HG02970 (cell line): ENCODE results near the gene ZC3H18.

Experiments used
- ATAC-seq: cut with Tn5 transposase; IDR thresholded peaks from one replicate; pipeline ENCODE4 v1.9.1; 2021; ENCODE audit warnings: mild to moderate bottlenecking, moderate library complexity, moderate number of reproducible peaks; ENCODE audit not compliant: unreplicated experiment, low FRiP score

The ZC3H18 gene

GRCh38 chr16:88532434-88533241, 37.6 kb upstream of the ZC3H18 start:
- ATAC-seq = no peak

DNA sequence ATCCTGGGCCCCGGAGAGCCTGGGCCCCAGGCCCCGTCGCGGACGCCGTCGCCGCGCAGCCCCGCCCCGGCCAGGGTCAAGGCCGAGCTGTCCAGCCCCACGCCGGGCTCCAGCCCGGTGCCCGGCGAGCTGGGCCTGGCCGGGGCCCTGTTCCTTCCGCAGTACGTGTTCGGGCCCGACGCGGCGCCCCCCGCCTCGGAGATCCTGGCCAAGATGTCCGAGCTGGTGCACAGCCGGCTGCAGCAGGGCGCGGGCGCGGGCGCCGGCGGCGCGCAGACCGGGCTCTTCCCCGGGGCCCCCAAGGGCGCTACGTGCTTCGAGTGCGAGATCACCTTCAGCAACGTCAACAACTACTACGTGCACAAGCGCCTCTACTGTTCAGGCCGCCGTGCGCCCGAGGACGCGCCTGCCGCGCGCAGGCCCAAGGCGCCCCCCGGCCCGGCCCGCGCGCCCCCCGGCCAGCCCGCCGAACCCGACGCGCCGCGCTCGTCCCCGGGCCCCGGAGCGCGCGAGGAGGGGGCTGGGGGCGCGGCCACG, 36.8 kb upstream of the ZC3H18 start:
- no peak for ATAC-seq

DNA sequence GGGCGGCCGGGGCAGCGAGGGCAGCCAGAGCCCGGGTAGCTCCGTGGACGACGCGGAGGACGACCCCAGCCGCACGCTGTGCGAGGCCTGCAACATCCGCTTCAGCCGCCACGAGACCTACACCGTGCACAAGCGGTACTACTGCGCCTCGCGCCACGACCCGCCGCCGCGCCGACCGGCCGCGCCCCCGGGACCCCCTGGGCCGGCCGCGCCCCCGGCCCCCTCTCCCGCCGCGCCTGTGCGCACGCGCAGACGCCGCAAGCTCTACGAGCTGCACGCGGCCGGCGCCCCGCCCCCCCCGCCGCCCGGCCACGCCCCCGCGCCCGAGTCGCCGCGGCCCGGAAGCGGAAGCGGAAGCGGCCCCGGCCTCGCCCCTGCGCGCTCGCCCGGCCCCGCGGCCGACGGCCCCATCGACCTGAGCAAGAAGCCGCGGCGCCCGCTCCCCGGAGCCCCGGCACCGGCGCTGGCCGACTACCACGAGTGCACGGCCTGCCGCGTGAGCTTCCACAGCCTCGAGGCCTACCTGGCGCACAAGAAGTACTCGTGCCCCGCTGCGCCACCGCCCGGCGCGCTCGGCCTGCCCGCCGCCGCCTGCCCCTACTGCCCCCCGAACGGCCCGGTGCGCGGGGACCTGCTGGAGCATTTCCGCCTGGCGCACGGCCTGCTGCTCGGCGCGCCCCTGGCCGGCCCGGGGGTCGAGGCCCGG, 36.1 kb upstream of the ZC3H18 start:
- no peak for ATAC-seq

DNA sequence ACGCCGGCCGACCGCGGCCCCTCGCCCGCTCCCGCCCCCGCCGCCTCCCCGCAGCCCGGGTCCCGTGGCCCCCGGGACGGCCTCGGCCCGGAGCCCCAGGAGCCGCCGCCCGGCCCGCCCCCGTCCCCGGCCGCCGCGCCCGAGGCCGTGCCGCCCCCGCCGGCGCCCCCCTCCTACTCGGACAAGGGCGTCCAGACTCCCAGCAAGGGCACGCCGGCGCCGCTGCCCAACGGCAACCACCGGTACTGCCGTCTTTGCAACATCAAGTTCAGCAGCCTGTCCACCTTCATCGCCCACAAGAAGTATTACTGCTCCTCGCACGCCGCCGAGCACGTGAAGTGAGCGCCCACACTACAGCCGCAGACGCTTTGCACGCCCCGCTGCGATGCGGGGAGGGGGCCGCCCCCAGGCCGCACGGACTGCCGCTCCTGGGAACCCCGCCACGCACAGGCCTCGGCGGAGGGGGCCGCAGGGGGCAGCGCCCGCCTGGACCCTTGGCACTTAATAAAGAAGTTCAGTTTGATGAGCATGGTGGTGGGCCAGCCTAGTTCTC, 35.5 kb upstream of the ZC3H18 start:
- no peak for ATAC-seq

DNA sequence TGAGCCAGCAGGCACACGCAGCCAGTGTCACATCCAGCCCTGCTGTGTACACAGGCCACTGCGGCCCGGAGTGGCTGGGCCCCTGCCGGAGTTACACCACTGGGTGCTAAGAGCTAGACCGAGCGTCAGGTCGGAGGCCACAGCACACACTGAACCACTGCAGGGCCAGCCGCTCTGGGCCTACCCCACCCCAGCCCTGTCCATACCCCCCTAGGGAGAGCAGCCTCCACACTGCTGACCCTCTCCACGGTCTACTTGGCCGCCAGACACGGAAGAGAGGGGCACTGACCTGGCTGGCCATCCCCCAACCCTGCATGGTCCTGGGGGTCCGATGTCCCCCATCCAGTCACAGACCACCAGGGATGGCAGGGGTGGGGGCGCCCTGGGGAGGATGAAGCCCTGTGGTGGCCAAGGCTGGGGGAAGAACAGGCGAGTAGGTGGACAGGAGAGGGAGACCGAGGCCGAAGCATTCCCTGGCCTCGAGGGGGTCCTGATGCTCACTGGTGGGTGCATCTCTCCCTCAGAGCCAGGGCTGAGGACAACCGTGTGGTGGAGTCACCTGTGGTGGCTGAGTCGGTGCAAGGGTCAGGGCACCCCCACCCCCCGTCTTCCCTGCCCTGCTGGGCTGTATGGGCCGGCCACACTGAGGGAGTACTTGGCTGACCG, 34.9 kb upstream of the ZC3H18 start:
- ATAC-seq = no peak

- no peak for ATAC-seq
Observed at GRCh38 chr16:88535857-88536222, 34.4 kb upstream of the ZC3H18 start.

GRCh38 chr16:88536510-88536909, 33.7 kb upstream of the ZC3H18 start:
- no peak for ATAC-seq

DNA sequence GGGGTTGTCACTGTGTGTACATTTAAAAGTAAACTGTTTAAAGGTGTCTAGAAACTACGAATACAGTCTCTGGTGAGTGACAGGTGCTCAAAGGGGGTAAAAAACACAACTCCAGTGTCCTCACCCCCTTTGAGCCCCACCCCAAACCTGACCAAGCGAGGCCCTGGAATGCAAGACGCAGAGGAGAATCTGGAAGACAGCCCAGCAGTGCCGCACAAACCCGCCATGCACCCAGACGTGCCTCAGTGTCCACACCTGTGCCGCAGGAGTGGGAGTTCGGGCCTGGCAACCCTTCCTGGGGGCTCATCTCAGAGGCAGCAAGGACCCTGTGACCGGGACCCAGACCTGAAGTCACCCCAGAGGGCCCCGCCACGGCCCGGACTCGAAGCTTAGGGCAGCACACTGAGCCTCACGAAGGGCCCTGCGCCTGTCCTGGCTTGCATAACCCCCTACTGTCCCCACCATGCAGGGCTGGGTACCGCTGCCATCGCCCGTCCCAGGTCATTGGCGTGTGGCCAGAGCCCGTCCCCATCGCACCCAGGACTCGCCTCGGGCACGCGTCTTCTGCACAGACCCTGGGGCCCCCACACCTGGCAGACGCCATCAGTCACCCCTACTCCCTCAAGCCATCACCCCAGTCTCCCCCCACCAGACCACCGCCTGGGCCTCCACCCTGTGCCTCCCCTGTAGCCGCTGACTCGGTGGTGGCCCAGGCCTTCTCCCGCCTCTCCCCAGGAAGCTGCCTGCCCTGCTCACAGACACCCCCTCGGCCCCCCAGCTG, 33.0 kb upstream of the ZC3H18 start:
- no peak for ATAC-seq

GRCh38 chr16:88537859-88538258, 32.3 kb upstream of the ZC3H18 start:
- ATAC-seq = no peak

DNA sequence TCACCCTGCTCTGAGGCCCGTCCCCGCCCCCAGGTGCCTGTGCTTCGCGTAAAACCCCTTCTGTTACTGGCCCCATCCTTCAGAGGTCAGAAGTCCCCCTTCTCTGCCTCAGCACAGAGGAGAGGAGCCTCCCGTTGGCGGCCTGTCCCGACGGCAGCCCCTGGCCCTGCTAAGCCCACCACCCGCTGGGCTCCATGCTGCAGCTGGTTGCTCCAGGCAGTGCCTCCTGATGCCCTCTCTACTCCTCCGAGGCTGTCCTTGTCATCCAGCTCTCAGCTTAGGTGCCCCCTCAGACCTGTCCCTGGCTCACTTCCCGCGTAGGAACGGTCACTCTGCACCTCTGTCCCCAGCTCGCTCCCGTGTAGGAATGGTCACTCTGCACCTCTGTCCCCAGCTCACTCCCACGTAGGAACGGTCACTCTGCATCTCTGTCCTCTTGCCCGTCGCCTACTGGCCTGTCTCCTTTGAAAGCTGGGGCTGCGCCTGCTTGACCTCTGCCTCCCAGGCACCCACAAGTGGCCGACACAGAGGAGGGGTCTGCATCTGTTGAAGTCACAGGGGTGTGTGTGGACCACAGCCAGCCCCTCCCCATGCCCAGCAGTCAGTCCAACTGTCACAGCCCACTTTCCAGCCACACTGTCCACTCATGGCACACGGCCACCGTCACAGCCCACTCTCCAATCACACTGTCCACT, 31.7 kb upstream of the ZC3H18 start:
- no peak for ATAC-seq

DNA sequence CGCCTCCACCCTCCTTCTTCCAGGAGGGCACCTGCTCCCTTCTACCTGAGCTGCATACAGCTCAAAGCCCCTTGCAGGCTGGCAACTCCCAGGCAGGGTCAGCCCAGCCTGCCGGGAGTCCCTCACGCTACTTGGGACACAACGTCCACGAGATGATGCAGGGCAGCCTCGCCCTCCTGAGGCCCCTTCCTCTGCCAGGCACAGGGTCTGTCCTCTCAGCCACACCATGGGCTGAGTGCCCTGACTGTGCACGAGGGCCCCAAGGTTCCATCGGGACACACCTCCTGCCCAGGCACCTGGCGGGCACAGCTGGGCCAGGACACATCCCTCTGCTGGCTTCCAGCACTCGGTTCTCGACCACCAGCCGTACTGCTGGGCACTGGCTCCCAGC, 30.9 kb upstream of the ZC3H18 start:
- no peak for ATAC-seq

DNA sequence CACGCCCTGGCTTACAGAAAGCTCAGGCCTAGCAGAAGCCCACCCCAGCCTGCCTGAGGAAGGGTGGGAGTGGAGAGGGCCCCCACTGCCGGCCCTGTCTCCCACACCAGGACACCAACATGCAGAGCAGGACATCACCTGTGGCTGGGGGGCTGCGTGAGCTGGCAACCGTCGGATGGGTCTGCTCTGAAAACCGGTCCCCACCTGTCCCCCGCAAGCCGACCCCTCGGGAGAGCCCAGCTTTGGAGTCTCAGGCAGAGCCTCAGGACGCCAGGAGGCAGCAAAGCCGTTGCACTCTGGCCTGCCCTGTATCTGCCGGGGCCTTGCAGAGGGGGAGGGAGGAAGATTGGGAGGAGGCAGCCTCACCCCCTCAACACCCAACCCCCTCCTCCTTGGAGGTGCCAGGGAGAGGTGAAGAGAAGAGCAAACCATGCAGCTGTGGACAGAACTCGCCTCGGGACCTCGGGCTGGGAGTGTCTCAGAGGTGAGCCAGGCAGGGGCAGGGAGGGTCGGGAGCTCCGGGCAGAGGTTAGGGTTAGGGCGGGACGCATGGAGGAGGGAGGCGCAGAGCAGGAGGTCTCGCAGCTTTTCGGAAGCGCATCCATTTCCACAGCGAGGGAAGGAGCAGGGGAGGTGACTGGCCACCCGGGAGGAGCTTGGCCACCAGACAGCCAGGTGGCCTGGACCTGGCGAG, 30.4 kb upstream of the ZC3H18 start:
- no peak for ATAC-seq

DNA sequence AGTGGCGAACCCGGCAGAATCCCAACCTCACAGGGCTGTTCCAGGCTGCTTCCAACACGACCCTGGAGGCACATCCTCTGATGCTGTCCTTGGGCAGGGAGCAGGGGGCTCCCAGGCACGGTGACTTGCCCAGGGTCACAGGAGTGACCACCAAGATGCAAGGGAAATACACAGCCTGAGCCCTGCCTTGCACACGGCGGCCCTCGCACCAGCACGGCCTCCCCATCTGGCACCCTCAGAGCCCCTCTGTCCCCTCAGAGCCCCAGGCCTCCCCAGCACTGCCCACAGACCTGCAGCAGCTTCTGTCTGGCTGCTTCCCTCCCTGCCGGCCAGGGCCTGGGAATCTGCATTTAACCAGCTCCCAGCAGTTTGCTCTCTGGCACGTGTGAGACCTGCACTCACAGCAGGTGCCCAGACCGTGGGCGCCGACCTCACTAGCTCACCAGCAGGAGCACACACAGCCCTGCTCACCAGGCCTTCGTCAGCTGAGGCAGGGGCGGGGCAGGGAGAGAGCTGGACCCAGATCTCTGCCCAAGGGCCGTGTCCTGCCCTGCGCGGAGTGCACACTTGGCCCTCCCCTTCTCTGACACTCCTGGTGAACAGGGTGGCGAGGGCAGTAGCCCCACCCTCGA, 29.7 kb upstream of the ZC3H18 start:
- no peak for ATAC-seq

- ATAC-seq = no peak
Observed at GRCh38 chr16:88541831-88542616, 28.2 kb upstream of the ZC3H18 start.

- no peak for ATAC-seq
Observed at GRCh38 chr16:88543230-88543813, 26.9 kb upstream of the ZC3H18 start.

GRCh38 chr16:88545781-88546180, 24.4 kb upstream of the ZC3H18 start:
- ATAC-seq = no peak

- ATAC-seq = no peak
Observed at GRCh38 chr16:88548131-88548874, 21.9 kb upstream of the ZC3H18 start.
